Measurements from ENCODE around the gene RTN4.

The RTN4 gene

DNA sequence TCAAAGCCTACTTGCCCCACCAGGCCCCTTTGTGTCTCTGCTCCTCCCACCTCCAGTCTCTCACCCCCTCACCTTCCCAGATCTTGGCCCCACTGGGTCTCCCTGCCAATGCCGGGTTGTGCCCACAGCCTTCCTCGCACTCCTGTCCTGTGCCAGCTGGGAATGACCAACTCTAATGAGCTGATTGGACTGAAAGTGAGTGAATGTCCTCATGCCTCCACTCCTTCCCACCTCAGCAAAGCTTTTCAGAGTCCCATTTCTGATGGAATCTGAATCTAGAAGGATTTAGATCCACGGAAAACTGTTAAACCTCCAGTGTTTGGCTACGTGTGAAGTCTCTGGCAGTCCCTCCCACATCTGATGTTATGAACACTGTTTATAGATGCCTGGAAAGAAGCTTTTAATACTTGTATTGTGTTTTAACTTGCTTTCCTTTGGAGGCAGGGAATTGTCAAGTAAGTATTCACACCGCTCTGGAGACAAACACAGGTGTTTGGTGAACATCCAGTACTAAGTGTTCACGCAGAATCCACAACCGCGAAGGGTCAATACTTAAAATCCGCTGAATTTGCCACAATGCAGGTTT, 103.9 kb downstream of the RTN4 start:
- DNase-seq, result no peak

DNA sequence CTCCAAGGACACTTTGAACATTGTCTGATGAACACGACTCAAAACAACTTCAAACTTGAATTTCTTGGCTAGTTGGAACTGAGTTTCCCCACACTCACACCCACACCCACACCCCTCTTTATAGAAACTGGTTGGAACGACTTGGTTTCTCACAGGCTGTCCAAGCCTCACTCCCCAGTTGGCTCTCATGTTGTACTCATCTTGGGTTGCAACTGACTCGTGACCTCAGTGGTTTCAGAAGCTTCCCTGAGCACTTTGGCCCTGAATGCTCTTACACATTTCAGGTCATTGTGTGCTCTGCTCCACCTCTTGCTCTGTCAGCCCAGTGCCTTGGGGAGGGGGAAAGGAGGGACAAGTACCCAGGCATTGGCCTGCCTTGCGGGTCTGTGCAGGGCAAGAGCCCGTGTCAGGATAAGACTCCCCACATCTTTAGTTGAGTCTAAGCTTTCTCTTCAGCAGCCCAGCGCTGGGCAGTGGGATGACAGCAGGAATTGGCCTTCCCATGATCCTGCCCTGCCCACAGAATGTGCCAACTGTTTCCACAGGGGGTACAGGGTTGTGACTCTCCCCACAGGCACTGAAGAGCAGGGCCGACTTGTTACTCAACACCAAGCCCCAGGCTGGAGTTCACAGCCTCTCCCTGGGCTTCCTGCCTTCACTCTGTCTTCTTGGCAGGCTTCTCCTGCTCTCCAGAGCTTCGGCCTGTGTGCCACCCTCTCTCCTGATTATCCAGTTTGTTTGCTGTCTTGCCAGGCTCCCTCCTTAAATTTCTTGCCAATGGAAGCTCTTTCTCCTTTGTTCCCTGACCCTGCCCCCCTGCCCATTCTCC, 104.6 kb downstream of the RTN4 start:
- no peak for DNase-seq

DNA sequence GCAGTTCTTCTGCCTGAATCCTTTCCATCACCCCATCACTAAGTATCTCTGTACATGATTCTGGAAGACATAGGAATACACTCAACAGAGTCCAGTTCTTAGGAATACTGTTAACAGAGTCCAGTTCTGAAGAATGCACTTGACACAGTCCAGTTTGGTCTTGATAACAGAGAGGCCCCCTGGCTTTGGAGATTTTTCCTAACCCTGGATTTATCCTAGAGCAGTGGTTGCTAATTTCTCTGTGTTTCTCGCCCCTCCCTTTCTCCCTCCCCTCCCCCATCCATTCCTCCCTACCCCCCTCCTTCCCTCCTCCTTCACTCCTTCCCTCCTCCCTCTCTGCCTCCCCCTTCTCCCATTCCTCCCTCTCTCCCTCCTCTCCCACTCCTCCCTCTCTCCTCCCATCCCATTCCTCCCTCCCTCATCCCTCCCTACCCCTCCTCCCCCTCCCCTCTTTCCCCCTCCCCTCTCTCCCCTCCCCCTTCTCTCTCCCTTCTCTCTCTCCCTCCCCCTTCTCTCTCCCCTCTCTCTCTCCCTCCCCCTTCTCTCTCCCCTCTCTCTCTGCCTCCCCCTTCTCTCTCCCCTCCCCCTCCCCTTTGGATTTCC, 105.4 kb downstream of the RTN4 start:
- no peak for DNase-seq

DNA sequence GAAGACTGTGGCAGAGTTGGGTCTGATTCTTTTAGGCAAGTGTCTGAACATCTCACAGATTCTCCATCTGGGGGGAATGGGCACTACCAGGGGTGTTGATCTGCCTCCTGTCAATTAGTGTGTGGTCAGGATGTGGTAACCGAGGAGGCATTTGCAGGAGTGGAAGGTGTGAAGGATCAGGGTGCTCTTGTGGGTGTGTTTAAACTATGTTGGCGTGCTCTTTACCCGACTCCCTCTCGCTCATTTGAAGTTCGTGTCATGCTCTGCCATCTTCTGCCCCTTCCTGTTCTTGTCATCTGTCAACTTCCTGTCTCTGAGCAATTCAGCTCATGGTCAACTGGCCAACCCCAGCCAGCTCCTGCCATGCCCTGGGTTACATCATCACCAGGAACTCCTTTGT, 107.9 kb downstream of the RTN4 start:
- DNase-seq, result no peak

DNA sequence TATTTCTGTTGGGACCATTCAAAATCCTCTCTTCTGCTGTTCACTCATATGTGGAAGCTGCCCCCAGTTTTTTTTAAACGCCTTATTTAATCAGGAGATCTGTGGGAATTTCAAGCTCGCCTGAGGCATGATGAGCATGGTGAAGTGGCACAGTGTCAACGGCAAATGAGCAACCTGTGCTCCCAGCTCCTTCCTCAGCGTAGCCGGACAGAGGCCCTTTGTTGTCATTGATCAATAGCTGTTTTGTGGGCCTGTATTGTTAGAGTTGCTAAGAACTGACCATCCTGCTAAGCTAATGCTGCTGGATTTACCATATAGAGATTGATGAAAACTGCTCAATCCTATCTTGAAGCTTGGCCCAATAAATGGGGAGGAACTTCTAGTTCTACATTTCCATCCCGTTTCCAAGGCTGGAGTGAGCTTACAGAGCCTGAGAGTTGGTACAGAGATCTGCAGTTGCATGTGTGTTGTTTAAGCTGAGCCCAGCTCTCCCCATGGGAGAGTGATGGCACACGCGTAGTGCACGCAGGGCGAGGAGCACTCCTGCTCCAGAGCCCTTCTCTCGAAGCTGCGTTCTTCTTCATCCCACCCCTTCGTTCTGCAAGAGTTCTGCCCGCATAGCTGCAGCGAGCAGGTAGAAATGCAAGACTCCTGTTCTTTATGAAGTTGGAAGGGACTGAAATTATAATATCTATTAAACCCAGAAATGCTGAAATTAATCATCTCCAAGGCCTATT, 108.8 kb downstream of the RTN4 start:
- no peak for DNase-seq

DNA sequence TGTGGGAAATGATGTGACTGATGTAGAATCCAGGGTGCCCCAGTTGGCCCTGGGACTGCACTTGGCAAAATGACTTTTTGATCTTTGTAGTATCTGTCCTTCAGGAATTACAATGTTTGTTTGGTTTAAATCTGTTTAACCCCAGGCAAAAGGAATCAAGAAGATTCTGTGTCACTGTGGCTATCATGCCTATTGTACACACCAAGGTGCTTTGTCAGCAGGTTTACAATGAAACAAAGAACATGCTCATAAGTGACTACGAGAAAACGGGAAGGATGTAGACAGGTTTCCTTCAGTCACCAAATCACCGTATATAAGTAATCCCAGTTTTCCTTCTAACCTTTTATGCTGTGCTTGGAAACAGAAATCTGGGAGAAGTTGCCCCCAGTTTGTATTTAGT, 109.5 kb downstream of the RTN4 start:
- DNase-seq, result no peak

DNA sequence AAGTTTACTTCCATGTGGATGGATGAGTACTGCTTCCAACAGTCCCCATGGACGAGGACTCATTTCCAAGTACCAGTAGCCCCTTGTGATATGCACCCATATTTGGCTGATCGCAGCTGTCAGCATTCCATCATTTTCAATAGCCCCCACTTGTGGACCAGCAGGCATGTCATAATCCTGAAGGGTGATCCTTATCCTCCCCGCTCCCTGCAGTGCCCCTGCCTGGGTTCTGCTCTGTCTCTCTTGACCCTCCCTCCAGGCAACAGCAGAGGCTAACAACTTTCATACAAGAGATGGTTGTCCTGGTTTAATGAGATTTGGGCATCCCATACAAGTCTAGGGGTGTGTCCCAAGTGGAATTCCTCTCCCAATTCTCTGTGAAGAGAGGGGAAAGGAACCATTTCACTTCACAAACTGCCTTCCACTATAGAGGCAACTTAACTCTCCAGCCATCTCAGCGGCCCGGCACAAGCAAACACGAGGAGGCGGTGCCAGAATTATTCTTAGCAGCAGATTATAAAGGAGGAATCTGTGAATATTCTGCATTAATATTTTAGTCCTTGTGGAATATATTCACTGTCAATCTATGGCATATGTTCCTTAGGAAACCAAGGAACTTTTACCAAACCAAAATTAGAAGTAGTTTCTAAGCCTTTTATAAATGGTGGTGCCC, 110.7 kb downstream of the RTN4 start:
- DNase-seq, result no peak

DNA sequence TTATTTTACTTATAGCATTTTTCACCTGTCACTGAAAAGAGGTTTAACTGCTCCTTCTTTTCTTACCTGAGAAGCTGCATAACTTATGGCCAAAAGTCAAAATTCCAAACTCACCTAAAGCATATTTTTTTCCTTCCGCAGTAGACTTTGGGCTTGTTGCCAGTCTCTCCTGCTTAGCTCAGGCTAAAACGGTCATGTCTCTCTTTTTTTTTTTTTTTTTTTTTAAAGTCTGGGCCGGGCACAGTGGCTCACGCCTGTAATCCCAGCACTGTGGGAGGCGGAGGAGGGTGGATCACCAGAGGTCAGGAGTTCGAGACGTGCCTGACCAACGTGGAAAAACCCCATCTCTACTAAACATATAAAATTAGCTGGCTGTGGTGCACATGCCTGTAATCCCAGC, 113.5 kb downstream of the RTN4 start:
- no peak for DNase-seq

DNA sequence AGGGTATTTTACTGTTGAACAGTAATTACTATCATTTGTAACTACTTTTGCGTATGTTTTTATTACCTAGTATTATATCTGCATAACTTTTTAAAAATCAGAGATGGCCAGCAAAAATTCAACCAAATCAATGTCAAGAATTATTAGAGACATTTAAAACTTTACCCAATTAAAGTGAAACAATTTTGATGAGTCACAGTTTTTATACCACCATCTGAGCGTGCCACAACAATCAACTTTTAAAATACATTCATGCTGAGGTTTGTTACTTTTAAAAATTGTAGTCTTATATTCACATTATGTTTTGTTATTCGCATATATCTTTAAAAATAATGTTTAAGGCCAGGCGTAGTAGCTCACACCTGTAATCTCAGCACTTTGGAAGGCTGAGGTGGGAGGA, 114.9 kb downstream of the RTN4 start:
- DNase-seq, result no peak

DNA sequence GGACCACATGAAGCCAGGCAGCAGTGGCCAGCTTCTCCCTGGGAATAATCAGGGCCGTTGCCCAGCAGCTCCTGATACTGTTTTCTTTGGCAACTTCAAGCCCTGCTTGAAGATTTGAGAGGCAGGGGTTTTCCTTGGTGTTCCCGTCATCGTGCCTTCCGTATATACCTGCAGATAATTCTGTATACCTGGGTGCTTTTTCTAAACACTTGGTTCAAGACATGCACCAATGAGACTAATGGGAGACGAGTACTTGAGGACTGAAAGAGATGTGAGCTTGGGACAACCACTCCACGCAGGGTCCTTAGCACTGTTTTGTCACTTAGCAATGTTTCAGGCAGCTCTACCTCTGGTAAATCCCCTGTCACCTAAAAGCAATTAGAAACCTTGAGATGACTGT, 118.8 kb downstream of the RTN4 start:
- DNase-seq, result no peak

DNA sequence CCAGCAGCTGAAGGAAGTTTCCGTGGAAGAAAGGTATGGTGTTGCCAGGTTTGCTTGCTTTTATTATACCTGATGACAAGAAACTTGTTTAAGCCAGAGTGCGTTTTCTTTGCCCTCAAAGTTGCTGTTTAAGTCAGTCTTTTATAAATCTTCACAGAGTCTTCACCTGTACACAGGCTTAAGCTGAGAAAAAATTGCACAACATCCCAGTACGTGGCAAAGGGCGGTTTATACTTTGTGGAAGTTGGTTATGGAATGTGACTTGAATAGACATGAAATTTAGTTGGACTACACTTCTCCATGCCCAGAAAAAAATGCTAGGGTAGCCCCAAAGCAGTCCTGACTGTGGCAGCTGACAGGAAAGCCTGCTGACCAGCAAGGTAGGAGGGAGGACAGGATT, 121.5 kb downstream of the RTN4 start:
- DNase-seq, result no peak

DNA sequence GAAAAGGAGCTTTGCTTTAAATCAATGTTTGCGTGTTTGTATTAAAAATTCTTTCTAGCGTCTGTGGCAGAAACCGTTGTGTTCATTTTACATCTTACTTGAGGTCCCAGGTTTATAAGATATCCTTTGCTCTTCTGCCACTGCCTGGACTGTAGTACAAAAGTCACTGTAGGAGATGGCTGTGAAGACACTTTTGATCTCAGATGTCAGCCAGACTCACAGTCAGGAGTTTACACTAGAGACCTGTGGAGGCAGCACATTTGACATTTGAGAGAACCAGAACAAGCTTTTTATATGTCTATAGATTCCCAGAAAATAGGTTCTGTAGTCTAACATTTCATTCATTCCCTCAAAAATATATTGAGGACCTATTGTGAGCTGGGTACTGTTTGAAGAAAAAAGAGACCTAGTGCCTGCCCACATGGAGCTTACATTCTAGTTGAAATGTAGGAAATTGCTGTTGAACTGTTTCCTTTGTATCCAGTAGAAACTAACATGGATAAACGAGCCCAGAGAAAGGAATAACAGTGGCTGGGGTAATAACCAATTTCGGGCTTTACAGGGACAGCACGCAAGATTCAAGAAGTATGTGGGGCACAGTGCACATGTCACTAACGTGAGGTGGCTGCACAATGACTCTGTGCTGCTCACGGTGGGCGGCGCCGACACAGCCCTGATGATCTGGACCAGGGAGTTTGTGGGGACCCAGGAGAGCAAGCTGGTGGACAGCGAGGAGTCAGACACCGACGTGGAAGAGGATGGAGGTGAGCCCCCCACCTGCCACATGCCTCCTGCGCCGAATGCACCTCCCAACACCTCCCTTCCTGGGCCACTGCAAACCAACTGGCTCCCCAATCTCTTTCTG, 122.3 kb downstream of the RTN4 start:
- DNase-seq, result no peak

DNA sequence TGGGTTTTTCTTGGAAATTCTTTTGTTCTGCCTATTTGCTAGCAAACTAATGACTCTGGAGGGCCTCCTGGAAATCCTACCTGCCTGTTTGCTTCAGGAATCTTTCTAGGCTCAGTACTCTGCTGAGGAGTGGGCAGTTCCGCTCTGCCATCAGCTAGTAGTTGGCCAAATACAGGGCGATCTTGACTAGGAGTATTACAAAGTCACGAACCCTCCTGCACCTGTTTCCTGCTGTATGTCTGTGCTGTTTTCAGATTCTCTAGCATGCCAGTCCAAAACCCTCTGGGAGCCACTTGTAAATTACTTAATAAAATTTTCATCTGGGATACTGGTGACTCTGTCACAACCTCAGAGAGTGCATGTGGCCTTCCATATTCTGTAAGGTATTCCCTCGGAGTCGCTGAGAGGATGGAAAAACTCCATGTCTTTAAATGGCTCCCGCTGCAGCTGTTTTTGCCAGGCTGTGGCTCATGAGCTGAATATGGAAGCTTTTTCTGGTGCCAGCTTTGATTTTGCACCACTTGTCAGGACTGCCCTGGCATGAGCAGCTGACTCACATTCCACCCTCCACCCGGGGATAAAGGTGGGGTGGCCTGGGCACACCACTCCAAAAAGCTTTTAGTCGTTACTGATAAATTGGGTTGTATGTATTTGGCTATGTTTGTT, 123.0 kb downstream of the RTN4 start:
- no peak for DNase-seq

DNA sequence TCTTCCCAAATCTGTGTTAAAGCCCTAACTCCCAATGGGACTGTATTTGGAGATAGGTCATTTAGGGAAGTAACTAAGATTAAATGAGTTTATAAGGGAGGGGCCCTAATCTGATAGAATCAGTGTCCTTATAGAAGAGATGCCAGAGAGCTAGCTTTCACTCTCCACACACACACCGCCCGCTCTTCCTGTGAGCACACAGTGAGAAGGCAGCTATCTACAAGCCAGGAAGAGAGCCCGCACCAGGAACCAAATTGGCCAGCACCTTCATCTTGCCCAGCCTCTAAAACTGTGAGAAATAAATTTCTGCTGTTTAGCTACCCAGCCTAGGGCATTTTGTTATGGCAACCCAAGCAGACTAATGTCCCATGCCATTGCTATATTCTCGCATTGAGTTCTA, 125.2 kb downstream of the RTN4 start:
- DNase-seq, result no peak

DNA sequence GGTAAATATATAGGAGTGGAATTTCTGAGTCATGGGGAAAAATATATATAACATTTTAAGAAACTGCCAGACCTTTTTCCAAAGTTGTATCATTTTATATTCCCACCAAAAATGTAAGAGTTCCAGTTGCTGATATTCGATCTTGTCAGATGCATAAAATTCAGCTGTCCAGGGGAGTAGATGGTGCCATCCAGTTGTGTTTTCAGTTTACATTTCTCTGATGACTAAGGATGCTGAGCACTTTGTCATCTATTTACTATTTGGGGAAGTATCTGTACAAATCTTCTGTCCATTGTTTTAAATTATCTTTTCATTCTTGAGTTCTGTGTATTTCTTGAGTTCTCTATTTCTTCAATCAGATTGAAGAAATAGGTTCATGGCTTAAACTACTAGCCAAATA, 126.1 kb downstream of the RTN4 start:
- no peak for DNase-seq

All from NCI-H187 (cell line).